ENCODE measurements around the gene PRLR. TPM values are rescaled to one million over a fixed set of nuclear protein-coding genes. Genes with fewer than 3 reads are reported as not detected.

Gene PRLR
- total and polyA plus RNA-seq, 9 of the 15 experiments (the other 6 are each of a cell fraction or from before 2014, with no cell fraction given): 0.02 TPM; not detected in 8

DNA sequence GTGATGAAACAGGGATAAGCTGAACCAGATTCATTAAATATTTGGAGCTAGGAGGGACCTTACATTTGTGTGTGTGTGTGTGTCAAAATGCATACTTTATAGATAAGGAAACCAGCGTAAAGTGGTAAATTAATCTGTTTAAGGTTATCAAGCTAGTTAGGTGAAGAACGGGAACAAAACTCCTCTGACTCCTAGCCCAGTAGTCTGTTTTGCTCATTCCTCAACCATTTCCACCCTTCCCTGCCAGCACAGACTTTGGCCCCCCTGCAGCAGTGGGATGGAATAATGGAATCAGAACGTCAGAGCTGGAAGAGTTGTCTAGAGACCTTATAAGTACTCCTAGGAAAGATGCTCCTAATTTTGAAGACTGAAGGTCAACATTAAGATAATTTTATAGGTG lies 189.0 kb downstream of the PRLR start:
- H4K20me1 ChIP-seq (replicated peaks; ENCODE audit: control insufficient read depth, insufficient read depth, low read length): no peaks in the 10 kb centered on the region
- H3K9ac ChIP-seq (ENCODE audit: insufficient read depth in 1 of 2, low read depth in 2 of 2, low read length in 2 of 2): no peak overlapping the region
- no peak overlapping the region for H3K27ac ChIP-seq (ENCODE audit: extremely low read depth, low read depth, low read length)
- H3K4me3 ChIP-seq: no peak overlapping the region
- peak; percentile 55 for FAIRE-seq
- no peaks in the 10 kb centered on the region for H3K9me3 ChIP-seq (replicated peaks; ENCODE audit: control insufficient read depth, insufficient read depth, low read depth, low read length)
- CTCF ChIA-PET (ENCODE audit: low intra/inter-chr PET ratio): no interaction called here
- in situ Hi-C loops (cut with MboI): no loop called here
- TF ChIP-seq TFAP4 (CRISPR knock-in tag; IDR thresholded peaks at IDR 0.05; ENCODE audit: borderline replicate concordance): no peak
- TF ChIP-seq PYGO2 (tag; IDR thresholded peaks at IDR 0.05): no peak
- no peak for TF ChIP-seq CREB3 (tag; conservative IDR thresholded peaks at IDR 0.05; ENCODE audit: low read depth)
- TF ChIP-seq ZNF282 (CRISPR knock-in tag; IDR thresholded peaks at IDR 0.05): no peak
- TF ChIP-seq KLF10 (CRISPR knock-in tag; IDR thresholded peaks at IDR 0.05): no peak
- TF ChIP-seq POLR2AphosphoS2 (IDR thresholded peaks at IDR 0.05; ENCODE audit: low read length): no peak
- no peak for TF ChIP-seq ZNF57 (CRISPR knock-in tag; IDR thresholded peaks at IDR 0.05)
- no peak for TF ChIP-seq SREBF1 (IDR thresholded peaks at IDR 0.05; ENCODE audit: borderline replicate concordance, low read depth, low read length)
- H3K27me3 ChIP-seq (ENCODE audit: control insufficient read depth in 2 of 2, insufficient read depth in 2 of 2, low read length in 2 of 2): peaks cover 10 to 20% of the 10 kb centered on the region in 2 experiments; a peak in 4 of 5 replicates
- ATAC-seq: no peak
- DNase-seq (ENCODE audit: extremely low read depth in 1 of 4, low spot score in 3 of 4): no peak
- no peaks in the 10 kb centered on the region for H3K36me3 ChIP-seq (ENCODE audit: control insufficient read depth, insufficient read depth, low read length)
- BruUV-seq (replicated peaks): no TSS peak
- 0% methylated on average over 3 of the region's 3 CpGs for WGBS (ENCODE audit: insufficient coverage, low coverage, missing lambda C conversion rate)
- H3K4me1 ChIP-seq (replicated peaks in 1 of 2; ENCODE audit: control insufficient read depth in 2 of 2, insufficient read depth in 2 of 2, low read length in 2 of 2): no peaks in the 10 kb centered on the region
- intact Hi-C loops (cut with micrococcal nuclease): no loop called here
- H3K9me1 ChIP-seq (ENCODE audit: control insufficient read depth, insufficient read depth, low read length): no peaks in the 10 kb centered on the region
- H3K4me2 ChIP-seq (ENCODE audit: insufficient read depth, low read length): no peak overlapping the region
- no peak overlapping the region for H2AFZ ChIP-seq (ENCODE audit: low read depth, low read length)
- no peaks in the 10 kb centered on the region for H3K79me2 ChIP-seq (ENCODE audit: control insufficient read depth, insufficient read depth, low read length)
- POLR2A ChIA-PET: no interaction called here

Data from K562 (cell line).